Pons (tissue), 1 donor: Measurements from ENCODE around the gene PPBP.

Experiments
- DNase-seq: peaks from one replicate; pipeline ENCODE4 v3.0.0-alpha.2; 2016; ENCODE audit warnings: low spot score

The PPBP gene

DNA sequence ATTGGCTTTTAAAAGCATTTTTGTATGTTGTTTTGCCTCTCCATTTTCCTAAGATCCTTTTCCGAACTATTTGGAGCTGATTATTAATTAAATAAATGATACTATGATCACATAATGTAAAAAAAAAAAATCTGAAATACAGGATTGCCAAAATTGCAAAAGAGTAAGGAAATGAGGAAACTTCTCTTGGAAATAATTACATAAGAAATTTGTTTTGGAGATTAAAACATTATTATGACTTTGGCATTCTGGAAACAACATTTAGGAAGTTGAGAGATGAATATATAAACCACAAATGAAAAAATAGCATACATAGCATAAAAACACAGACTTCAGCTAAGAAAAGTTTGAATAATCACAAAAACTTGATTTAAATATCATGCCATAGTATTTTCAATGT is 39.7 kb downstream of the PPBP start:
- DNase-seq: no peak

DNA sequence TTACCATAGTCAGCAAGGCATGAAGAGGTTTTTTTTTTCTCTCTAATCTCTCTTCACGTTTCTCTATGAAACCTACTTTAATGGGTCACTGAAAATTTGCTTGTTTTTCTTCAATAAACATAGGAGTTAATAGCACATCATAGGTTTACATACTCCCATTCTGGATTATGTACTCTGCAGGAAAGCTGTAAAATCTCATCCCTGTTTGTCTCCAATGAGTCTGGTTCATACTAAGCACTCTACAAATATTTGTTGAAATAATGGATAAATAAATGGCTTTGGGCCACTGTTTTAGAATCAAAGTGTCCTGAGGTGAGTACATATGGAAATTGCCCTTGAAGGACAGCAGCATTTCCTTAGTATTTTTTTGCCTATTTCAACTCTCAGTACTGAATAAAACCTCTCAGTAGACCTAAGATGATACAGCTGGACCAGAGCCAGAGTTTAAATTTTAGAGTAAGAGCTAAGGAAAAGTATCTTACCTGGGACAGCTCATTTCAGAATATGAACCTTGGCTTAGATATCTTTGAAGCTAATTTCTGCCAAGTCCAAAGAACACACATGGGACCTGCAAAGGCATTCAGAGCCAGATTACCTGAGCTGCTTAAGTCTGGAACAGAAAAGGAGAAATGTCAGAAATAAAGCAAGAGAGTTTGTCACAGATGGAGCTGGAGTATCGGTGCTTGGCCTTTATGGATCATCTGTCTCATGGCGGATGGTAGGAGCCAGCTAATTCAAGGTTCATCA is 40.6 kb downstream of the PPBP start:
- DNase-seq: no peak

DNA sequence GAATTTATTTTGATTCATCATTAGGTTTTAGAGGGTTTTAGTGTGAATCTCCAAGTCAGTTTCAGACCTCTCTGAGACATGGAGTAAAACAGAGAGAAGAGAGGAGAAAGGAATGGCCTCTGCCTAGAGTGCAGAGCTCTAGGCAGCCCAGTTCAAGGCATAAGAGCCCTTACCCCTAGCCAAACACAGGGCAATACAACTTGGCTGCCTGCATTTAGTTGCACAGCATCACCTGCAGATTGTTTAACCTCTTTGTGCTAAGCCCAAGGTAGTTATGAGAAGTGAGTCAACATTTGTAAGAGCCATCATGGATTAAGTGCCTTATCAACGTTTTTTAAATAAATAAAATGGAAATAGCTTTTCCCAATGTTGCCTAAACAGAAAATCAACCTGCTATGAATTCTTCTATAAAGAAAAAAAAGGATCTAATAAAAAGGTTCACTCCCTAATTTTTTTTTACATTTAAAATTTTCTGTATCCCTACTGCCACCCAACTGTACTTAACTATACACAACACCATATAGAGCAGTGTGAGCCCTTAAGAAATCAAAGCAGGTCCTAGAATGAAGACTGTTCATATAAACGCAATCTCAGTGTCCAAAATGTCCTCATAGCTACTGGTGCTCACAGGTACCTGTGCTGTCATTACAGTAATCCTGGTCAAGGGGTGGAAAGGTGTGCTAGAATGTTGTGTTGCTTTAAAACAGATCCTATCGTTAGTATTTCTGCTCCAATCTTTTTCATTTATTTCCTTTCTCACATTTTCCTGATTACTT is 42.1 kb downstream of the PPBP start:
- no peak for DNase-seq

DNA sequence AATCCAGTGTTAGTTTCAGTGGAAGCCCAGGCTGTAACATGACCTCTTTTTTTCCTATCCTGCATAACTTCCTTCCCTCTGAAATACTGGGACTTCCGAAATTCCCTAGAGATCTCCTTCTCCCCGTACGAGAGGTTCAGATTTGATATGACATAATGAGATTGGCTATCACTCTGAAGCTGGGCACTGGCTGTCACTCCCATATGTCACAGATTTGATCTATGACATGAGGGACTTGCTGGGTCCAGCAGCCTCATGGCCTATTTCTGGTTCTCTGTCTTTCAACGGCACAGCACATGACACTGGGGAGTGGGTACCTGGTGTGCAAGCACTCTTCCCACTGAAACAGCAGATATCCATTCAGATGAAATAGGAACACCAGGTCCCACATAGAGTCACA is 42.9 kb downstream of the PPBP start:
- DNase-seq: no peak

DNA sequence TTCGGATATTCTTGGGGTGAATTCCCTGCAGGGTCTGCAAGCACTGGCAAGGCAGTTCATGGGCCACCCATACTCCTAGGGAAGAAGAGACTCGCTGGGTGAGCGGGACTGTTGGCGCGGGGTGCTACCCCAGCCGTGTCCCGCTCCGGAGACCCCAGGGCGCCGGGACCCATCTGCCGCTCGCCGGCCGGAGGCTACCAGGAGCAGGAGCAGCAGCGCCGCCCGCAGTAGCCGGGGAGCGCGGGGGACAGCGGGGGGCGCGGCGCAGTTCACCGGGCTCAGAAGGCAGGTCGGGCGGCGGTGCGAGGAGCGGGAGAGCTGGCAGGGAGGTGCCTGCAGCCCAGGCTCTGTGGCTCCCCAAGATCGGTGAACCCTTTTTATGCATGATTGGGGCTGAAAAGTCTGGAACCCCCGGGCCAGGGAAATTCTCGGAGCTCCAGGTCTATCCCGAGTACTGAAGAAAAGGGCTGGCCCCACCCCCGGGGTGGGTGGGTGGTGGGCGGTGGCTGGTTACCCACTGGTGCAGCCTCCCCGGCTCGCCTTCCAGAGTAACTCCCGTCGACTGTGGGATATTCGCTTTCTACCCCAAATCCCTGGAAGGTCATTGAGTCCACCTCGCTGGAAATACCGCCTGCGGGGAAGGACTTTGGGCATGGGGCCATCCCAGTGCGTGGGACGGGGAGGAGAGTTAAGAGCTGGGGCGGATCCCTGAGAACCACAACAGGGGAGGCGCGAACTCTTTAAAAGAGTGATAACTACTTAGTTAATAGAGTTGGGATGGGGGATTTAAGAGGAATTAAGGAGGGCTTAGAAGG is 43.7 kb downstream of the PPBP start:
- DNase-seq: no peak

DNA sequence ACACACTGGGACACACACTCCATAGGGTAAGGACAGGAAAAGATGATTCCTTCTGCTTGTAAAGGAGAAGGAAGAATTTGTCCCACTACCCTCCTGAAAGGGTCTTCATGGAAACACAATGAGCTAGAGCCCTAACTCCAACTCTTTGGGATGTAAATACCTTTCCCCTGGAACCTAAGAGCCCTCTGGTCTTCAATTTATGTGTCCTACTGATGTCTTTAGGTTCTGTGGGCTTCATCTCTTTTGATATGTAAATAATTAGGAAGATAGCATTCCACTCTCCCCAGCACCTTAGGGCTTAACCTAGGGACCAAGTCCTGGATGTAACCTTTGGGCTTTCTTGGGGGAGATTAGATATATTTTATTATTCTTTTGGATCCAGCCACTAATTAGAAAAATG is 44.4 kb downstream of the PPBP start:
- DNase-seq: no peak

DNA sequence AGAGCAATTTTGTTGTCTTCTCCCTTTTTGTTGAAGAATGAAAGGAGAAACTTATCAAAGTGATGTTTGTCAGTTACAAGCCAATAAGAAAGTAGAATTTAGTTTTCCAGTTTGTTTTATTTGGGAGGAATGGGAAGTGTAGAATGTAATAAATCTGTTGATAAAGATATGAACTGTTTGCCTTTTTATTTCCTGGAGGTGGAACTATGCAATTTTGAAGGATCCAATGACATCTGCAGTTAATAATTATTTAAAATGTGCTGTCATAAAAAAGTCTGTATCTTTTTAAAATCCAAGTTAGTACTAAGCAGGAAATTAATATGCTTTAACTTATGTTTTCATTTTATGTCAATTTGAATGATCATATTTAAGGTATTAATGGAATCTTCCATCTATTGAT is 51.0 kb downstream of the PPBP start:
- DNase-seq: no peak
